H9 (cell line): ENCODE data around the gene RPL22. TPM values are rescaled to one million over a fixed set of nuclear protein-coding genes. Genes with fewer than 3 reads are reported as not detected.

ENCODE experiments used
- DNase-seq: peaks from one replicate; pipeline ENCODE4 v3.0.0-alpha.2; 2017
- H2AFZ ChIP-seq: one replicate; pipeline ENCODE4 v1.6.1; 2013; ENCODE audit warnings: mild to moderate bottlenecking, low read length, control low read depth, moderate library complexity
- H2AK5ac ChIP-seq: 2 replicates; pipeline ENCODE4 v1.6.1; 2013; ENCODE audit warnings: low read length, control low read depth, mixed read lengths; ENCODE audit not compliant: insufficient read length
- H2BK120ac ChIP-seq: one replicate; pipeline ENCODE4 v1.6.1; 2013; ENCODE audit warnings: low read depth, mild to moderate bottlenecking, low read length, control low read depth, inconsistent platforms; ENCODE audit not compliant: poor library complexity, severe bottlenecking
- H2BK12ac ChIP-seq: 2 replicates; pipeline ENCODE4 v1.6.1; 2013; ENCODE audit warnings: low read length, control low read depth, mixed read lengths, low read depth; ENCODE audit not compliant: insufficient read length
- H2BK15ac ChIP-seq: 2 replicates; pipeline ENCODE4 v1.6.1; 2013; ENCODE audit warnings: low read depth, low read length, control low read depth
- H2BK20ac ChIP-seq: one replicate; pipeline ENCODE4 v1.6.1; 2013; ENCODE audit warnings: low read depth, mild to moderate bottlenecking, low read length, control low read depth, inconsistent platforms; ENCODE audit not compliant: poor library complexity, severe bottlenecking
- H2BK5ac ChIP-seq: 2 replicates; pipeline ENCODE4 v1.6.1; 2013; ENCODE audit warnings: low read length, control low read depth, mixed read lengths; ENCODE audit not compliant: insufficient read length
- H3K14ac ChIP-seq: 2 replicates; pipeline ENCODE4 v1.6.1; 2013; ENCODE audit warnings: low read length, control low read depth; ENCODE audit not compliant: insufficient read depth
- H3K18ac ChIP-seq: 2 replicates; pipeline ENCODE4 v1.6.1; 2013; ENCODE audit warnings: low read depth, mild to moderate bottlenecking, mixed read lengths, low read length, control low read depth; ENCODE audit not compliant: insufficient read length
- H3K23ac ChIP-seq: 2 replicates; pipeline ENCODE4 v1.6.1; 2013; ENCODE audit warnings: low read length, control low read depth, mixed read lengths, low read depth; ENCODE audit not compliant: insufficient read length
- H3K23me2 ChIP-seq: 2 replicates; pipeline ENCODE4 v1.6.1; 2013; ENCODE audit warnings: low read depth, mild to moderate bottlenecking, mixed read lengths, low read length, control low read depth; ENCODE audit not compliant: insufficient read length, poor library complexity, severe bottlenecking
- H3K27ac ChIP-seq: 2 replicates; pipeline ENCODE4 v1.5.1; 2013; ENCODE audit warnings: low read length, control low read depth, mixed read lengths, low read depth; ENCODE audit not compliant: insufficient read length
- H3K27me3 ChIP-seq: 2 replicates; pipeline ENCODE4 v1.6.1; 2013; ENCODE audit warnings: low read length, control low read depth, inconsistent platforms; ENCODE audit not compliant: insufficient read depth
- H3K4ac ChIP-seq: 2 replicates; pipeline ENCODE4 v1.6.1; 2013; ENCODE audit warnings: low read depth, mild to moderate bottlenecking, control low read depth, inconsistent platforms, low read length, moderate library complexity
- H3K4me1 ChIP-seq: 2 replicates; pipeline ENCODE4 v1.6.1; 2013; ENCODE audit warnings: low read length, control low read depth, inconsistent platforms; ENCODE audit not compliant: insufficient read depth
- H3K4me2 ChIP-seq: 2 replicates; pipeline ENCODE4 v1.6.1; 2013; ENCODE audit warnings: low read length, control low read depth, mixed read lengths; ENCODE audit not compliant: insufficient read length, insufficient read depth
- H3K56ac ChIP-seq: 2 replicates; pipeline ENCODE4 v1.6.1; 2013; ENCODE audit warnings: low read depth, mild to moderate bottlenecking, mixed read lengths, low read length, control low read depth; ENCODE audit not compliant: insufficient read length
- H3K79me1 ChIP-seq: 2 replicates; pipeline ENCODE4 v1.6.1; 2013; ENCODE audit warnings: low read depth, mild to moderate bottlenecking, moderate library complexity, low read length, control low read depth, inconsistent platforms; ENCODE audit not compliant: insufficient read depth, poor library complexity, severe bottlenecking
- H3K79me2 ChIP-seq: 2 replicates; pipeline ENCODE4 v1.6.1; 2013; ENCODE audit warnings: low read length, control low read depth, inconsistent platforms; ENCODE audit not compliant: insufficient read depth
- H3K9ac ChIP-seq: 2 replicates; pipeline ENCODE4 v1.6.1; 2013; ENCODE audit warnings: low read length, control low read depth, mixed read lengths; ENCODE audit not compliant: insufficient read length; ENCODE audit errors: extremely low read depth
- H3K9me3 ChIP-seq: one replicate; pipeline ENCODE4 v1.6.1; 2013; ENCODE audit warnings: low read depth, low read length, inconsistent platforms; ENCODE audit not compliant: control insufficient read depth
- H3T11ph ChIP-seq: one replicate; pipeline ENCODE4 v1.6.1; 2013; ENCODE audit warnings: mild to moderate bottlenecking, low read length, control low read depth, inconsistent platforms
- H4K20me1 ChIP-seq: one replicate; pipeline ENCODE4 v1.6.1; 2013; ENCODE audit not compliant: control insufficient read depth, insufficient read length, insufficient read depth
- H4K5ac ChIP-seq: 2 replicates; pipeline ENCODE4 v1.6.1; 2013; ENCODE audit warnings: low read depth, mild to moderate bottlenecking, mixed read lengths, low read length, control low read depth; ENCODE audit not compliant: insufficient read length
- H4K8ac ChIP-seq: replicated peaks from 2 replicates; pipeline ENCODE4 v1.6.1; 2013; ENCODE audit warnings: low read length, control low read depth, mixed read lengths, low read depth; ENCODE audit not compliant: insufficient read length
- H4K91ac ChIP-seq: 2 replicates; pipeline ENCODE4 v1.6.1; 2013; ENCODE audit warnings: low read depth, mild to moderate bottlenecking, moderate library complexity, mixed read lengths, low read length, control low read depth; ENCODE audit not compliant: insufficient read length
- H3K27ac Mint-ChIP-seq, 3 experiments: 2 replicates in 2 of 3; 3 replicates in 1 of 3; pipeline ENCODE4 v1.8.0; 2020 to 2021; ENCODE audit warnings: mixed read lengths in 3 of 3, mild to moderate bottlenecking in 1 of 3, moderate library complexity in 1 of 3
- H3K27me3 Mint-ChIP-seq: 2 replicates; pipeline ENCODE4 v1.8.0; 2021; ENCODE audit warnings: low read depth, mild to moderate bottlenecking, moderate library complexity, mixed read lengths
- H3K36me3 Mint-ChIP-seq, 3 experiments: 2 replicates in 2 of 3; 3 replicates in 1 of 3; pipeline ENCODE4 v1.8.0; 2020 to 2021; ENCODE audit warnings: low read depth in 3 of 3, mixed read lengths in 3 of 3; ENCODE audit not compliant: insufficient read depth in 1 of 3
- H3K4me1 Mint-ChIP-seq, 2 experiments: 2 replicates each; pipeline ENCODE4 v1.8.0; 2020; ENCODE audit warnings: mixed read lengths in 2 of 2
- H3K4me3 Mint-ChIP-seq, 2 experiments: 2 replicates in 1 of 2; 3 replicates in 1 of 2; pipeline ENCODE4 v1.8.0; 2020 to 2021; ENCODE audit warnings: mild to moderate bottlenecking in 2 of 2, mixed read lengths in 2 of 2, moderate library complexity in 1 of 2
- H3K9me3 Mint-ChIP-seq, 2 experiments: 2 replicates in 1 of 2; 3 replicates in 1 of 2; pipeline ENCODE4 v1.8.0; 2020; ENCODE audit warnings: mild to moderate bottlenecking in 2 of 2, mixed read lengths in 2 of 2, moderate library complexity in 1 of 2
- WGBS: extraction: QIAGEN DNeasy Blood & Tissue Kit; methylation state at CpG from one replicate; pipeline ENCODE4 v1.1.7; 2013; ENCODE audit warnings: missing lambda C conversion rate, low lambda C conversion rate, mixed read lengths; ENCODE audit not compliant: insufficient read length; ENCODE audit errors: extremely low coverage; 5-methylcytosine and 5-hydroxymethylcytosine counted together
- total RNA-seq: library from RNA; stranded (reverse); gene quantifications from 2 replicates; pipeline ENCODE4 v1.2.1, GENCODE V29; 2021
- TF ChIP-seq, protein P1 (sequence below): fragments of 200-600 bp; sonication (generic); conservative IDR thresholded peaks from 3 replicates; pipeline ENCODE4 v1.8.0; 2021; ENCODE audit warnings: antibody characterized with exemption, mild to moderate bottlenecking

Gene RPL22
- total RNA-seq, 1 experiment from 2014 or later = 582 TPM

DNA sequence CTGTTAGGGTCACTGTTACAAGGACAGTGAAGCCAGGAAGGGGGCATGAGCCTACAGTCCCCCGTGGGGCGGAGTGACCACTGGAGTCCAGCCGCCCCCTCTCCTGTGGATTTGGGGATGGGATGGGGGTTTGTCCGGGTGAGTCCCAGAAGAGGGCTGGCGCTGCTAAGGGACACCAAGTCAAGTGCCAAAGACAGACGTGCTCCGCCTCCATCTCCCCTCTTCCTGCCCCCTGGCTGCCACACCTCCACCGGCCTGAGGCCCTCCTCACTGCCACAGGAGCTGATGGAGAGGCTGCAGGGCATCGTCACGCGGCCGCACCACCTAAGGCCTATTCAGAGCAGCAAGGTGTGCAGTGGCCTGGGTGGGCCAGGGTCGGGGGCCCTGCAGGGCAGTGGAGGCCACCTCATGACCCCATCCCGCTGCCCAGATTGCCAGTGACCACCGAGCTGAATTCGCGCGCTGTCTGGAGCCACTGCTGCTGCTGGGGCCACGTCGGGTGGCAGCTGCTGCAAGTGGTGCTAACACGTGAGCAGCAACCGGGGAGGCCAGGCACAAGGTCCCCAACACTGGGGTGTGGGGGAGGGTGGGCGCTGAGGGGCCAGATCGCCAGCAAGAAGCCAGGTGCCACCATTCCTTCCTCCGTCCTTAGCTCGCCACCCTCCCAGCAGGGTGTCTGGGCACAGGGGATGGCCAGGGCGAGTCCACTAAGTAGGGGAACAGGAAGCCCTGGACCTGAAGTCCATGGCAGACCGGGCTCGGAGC lies 11.4 kb upstream of the RPL22 start:
- H3K56ac ChIP-seq = no peak overlapping the region
- no peak overlapping the region for H3K27ac ChIP-seq
- no peak overlapping the region for H2BK12ac ChIP-seq
- H3T11ph ChIP-seq = no peak overlapping the region
- H3K4ac ChIP-seq = no peak overlapping the region
- no peak overlapping the region for H2AK5ac ChIP-seq
- H3K4me3 Mint-ChIP-seq = no peak overlapping the region
- H2AFZ ChIP-seq = no peak overlapping the region
- no peak overlapping the region for H2BK15ac ChIP-seq
- peaks cover 0 to 6% (median 2%) of the 10 kb centered on the region in 3 experiments; a peak in 1 of 7 replicates for H3K36me3 Mint-ChIP-seq
- no peaks in the 10 kb centered on the region for H3K9me3 Mint-ChIP-seq
- TF ChIP-seq, protein P1, sequence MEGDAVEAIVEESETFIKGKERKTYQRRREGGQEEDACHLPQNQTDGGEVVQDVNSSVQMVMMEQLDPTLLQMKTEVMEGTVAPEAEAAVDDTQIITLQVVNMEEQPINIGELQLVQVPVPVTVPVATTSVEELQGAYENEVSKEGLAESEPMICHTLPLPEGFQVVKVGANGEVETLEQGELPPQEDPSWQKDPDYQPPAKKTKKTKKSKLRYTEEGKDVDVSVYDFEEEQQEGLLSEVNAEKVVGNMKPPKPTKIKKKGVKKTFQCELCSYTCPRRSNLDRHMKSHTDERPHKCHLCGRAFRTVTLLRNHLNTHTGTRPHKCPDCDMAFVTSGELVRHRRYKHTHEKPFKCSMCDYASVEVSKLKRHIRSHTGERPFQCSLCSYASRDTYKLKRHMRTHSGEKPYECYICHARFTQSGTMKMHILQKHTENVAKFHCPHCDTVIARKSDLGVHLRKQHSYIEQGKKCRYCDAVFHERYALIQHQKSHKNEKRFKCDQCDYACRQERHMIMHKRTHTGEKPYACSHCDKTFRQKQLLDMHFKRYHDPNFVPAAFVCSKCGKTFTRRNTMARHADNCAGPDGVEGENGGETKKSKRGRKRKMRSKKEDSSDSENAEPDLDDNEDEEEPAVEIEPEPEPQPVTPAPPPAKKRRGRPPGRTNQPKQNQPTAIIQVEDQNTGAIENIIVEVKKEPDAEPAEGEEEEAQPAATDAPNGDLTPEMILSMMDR = no peak
- H4K5ac ChIP-seq = no peak overlapping the region
- H3K27ac Mint-ChIP-seq = no peak overlapping the region
- no peaks in the 10 kb centered on the region for H4K20me1 ChIP-seq
- H3K23me2 ChIP-seq = peaks cover 12% of the 10 kb centered on the region
- H3K4me1 Mint-ChIP-seq = peaks cover 5 to 24% of the 10 kb centered on the region in 2 experiments
- H3K23ac ChIP-seq = no peak overlapping the region
- H3K4me2 ChIP-seq = no peak overlapping the region
- H3K4me1 ChIP-seq = no peaks in the 10 kb centered on the region
- DNase-seq = no peak
- H3K27me3 Mint-ChIP-seq = peaks cover 46% of the 10 kb centered on the region
- H3K9me3 ChIP-seq = no peaks in the 10 kb centered on the region
- H2BK20ac ChIP-seq = no peak overlapping the region
- no peak overlapping the region for H3K14ac ChIP-seq
- H3K18ac ChIP-seq = no peak overlapping the region
- no peak overlapping the region for H4K91ac ChIP-seq
- no peak overlapping the region for H2BK120ac ChIP-seq
- no peaks in the 10 kb centered on the region; the same call in 1 of the 2 replicates for H3K27me3 ChIP-seq
- no peaks in the 10 kb centered on the region for H3K79me1 ChIP-seq
- H3K79me2 ChIP-seq = no peaks in the 10 kb centered on the region
- H4K8ac ChIP-seq = no peak overlapping the region
- no peak overlapping the region for H3K9ac ChIP-seq
- WGBS = no CpG with 5 or more reads among the region's 29 CpGs
- no peak overlapping the region for H2BK5ac ChIP-seq
